ENCODE measurements around the gene CCNH. TPM values are rescaled to one million over a fixed set of nuclear protein-coding genes. Genes with fewer than 3 reads are reported as not detected.
A peak's percentile ranks its signal among the peaks of the same experiment; 100 is the strongest.

The CCNH gene
- 67.4 and 84.6 TPM in 2 replicates for total RNA-seq (ENCODE audit: low replicate concordance)

DNA sequence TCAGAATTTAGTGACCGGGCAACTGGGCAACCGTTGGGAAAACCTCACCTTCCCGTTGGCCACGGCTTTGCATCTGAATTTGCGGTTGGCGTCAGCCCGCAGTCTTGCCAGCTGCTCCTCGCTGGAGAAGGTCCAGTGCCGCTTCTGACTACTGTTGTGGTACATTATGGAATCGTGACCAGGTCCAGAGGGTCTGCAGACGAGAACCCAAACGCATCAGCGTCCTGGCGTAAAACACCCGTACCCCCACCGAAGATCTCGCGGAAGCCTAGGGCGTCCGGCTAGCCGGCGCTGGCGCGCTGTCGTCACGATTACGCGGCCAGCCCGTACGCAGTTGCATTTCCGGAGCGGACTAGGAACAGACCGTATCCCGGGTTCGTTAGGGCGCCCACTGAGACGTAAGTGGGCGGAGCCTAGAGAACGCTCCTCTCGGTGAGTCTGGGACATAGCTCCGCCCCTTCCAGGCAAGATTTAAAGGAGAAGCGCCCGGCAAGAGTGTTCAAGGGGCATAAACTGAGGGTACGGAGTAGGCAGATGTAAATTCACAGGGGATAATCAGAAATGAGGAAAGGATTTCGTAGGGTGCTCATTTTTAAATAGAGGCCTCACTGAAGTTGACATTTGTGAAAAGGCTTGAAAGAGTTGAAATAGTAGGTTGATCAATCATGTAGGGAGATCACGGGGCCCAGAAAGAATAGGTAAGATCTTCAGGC is at the start of gene CCNH:
TSS of gene CCNH (minus strand) at position 301 of the 713 bp plus-strand sequence. CDS start at position 165, 136 bp downstream.
- peak; percentile 98 for DNase-seq (ENCODE audit: low read depth)
- peak within 1 kb of the TSS; percentile 98 for H3K4me3 ChIP-seq (ENCODE audit: low read depth, low read length)
- TF ChIP-seq, protein P1, sequence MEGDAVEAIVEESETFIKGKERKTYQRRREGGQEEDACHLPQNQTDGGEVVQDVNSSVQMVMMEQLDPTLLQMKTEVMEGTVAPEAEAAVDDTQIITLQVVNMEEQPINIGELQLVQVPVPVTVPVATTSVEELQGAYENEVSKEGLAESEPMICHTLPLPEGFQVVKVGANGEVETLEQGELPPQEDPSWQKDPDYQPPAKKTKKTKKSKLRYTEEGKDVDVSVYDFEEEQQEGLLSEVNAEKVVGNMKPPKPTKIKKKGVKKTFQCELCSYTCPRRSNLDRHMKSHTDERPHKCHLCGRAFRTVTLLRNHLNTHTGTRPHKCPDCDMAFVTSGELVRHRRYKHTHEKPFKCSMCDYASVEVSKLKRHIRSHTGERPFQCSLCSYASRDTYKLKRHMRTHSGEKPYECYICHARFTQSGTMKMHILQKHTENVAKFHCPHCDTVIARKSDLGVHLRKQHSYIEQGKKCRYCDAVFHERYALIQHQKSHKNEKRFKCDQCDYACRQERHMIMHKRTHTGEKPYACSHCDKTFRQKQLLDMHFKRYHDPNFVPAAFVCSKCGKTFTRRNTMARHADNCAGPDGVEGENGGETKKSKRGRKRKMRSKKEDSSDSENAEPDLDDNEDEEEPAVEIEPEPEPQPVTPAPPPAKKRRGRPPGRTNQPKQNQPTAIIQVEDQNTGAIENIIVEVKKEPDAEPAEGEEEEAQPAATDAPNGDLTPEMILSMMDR (IDR thresholded peaks at IDR 0.05; ENCODE audit: insufficient read depth, low read length): no peak

DNA sequence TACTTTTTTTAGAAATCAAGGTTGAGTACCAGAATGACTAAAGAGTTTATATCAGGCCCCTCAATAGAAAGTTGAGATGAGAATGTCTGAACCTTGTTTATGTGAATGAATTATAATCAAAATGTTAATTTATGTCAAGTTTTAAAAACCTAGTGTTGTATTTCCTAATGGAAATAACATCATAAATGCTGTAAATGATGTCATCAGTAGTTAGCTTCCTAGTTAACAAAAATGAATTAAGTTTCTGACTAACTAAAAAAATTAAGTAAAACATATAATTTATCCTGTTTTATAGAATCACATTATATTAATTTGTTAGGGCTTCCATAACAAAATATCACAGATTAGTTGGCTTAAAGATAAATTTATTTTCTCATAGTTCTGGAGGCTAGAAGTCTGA is 45.0 kb upstream of the CCNH start:
- no peak for DNase-seq (ENCODE audit: low read depth)
- TF ChIP-seq, protein P1 (IDR thresholded peaks at IDR 0.05; ENCODE audit: insufficient read depth, low read length): no peak
- no peak overlapping the region for H3K4me3 ChIP-seq (ENCODE audit: low read depth, low read length)

DNA sequence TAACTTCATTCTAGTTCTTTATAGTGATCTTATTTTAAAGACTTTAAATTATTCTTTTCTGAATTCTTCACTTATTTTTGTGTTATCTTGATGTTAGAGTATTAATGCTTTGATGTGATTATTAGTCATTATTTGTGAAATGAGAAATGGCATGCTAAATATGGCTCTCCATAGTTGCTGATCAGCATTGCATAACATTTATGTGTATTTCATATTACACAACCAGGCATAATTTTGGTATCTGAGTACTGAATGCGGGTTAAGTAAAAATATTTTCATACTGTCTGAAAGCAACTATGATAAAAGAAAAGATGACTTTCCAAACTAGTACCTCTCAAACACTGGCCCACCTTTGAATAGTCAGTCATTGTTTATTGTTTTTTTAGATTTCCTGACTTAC is 41.1 kb upstream of the CCNH start:
- TF ChIP-seq, protein P1 (IDR thresholded peaks at IDR 0.05; ENCODE audit: insufficient read depth, low read length): no peak
- no peak overlapping the region for H3K4me3 ChIP-seq (ENCODE audit: low read depth, low read length)
- DNase-seq (ENCODE audit: low read depth): no peak

DNA sequence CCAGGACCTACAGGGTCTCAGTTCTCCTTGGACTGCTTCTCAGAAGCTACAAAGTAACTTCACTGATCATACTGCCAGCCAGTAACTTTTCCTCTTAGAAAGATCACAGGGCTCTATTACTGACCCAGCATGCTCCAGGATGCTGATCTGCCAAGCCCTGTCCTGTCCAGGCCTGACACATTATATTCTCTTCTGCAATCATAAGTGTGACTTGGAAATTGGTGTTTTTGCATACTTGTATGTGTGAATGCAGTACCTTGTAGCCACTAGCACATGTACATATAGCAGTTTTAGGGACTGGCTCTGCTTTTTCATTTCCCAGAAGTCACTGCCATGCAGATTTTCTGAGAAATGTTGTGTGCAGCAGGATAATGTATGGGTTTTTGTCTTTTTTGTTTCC is 40.1 kb upstream of the CCNH start:
- no peak for DNase-seq (ENCODE audit: low read depth)
- H3K4me3 ChIP-seq (ENCODE audit: low read depth, low read length): no peak overlapping the region
- TF ChIP-seq, protein P1 (IDR thresholded peaks at IDR 0.05; ENCODE audit: insufficient read depth, low read length): no peak

DNA sequence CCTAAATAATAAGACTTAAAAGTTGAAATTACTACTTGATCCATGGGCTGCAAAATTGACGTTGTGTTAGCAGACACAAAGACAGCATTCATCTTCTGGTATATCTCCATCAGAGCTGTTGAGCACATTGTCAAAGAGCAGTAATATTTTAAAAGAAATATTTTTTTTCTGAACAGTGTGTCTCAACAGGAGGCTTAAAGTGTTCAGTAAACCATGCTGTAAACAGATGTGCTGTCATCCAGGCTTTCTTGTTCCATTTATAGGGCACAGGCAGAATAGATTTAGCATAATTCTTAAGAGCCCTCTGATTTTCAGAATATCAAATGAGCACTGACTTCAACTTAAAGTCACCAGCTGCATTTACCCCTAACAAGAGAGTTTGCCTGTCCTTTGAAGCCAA is 29.7 kb upstream of the CCNH start:
- TF ChIP-seq, protein P1 (IDR thresholded peaks at IDR 0.05; ENCODE audit: insufficient read depth, low read length): no peak
- DNase-seq (ENCODE audit: low read depth): no peak
- H3K4me3 ChIP-seq (ENCODE audit: low read depth, low read length): no peak overlapping the region

DNA sequence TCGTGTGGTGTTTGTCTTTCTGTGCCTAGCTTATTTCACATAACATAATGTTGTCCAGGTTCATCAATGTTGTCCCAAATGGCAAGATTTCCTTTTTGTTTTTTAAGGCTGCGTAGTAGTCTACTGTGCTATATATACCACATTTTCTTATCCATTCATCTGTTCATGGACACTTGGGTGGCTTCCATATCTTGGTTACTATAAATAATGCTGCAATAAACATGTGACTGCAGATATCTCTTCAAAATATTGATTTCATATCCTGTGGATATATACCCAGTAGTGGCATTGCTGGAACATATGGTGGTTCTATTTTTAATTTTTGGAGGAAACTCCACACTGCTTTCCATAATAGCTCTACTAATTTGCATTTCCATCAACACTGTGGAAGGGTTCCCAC is 25.5 kb upstream of the CCNH start:
- TF ChIP-seq, protein P1 (IDR thresholded peaks at IDR 0.05; ENCODE audit: insufficient read depth, low read length): no peak
- H3K4me3 ChIP-seq (ENCODE audit: low read depth, low read length): no peak overlapping the region
- DNase-seq (ENCODE audit: low read depth): no peak

DNA sequence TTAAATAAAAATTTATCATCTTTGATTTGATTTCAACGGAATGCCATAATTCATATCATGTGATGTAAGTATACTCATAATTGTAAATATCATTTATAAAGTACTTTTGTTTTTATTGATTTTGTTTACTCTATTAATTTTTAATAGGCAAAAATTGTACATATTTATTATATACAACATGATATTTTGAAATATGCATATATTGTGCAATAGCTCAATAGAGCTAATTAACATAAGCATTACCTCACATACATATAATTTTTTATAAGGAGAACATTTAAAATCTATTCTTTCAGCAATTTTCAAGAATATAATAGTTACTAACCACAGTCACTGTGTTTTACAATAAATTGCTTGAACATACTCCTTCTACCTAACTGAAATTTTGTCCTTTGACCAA is 25.0 kb upstream of the CCNH start:
- DNase-seq (ENCODE audit: low read depth): no peak
- TF ChIP-seq, protein P1 (IDR thresholded peaks at IDR 0.05; ENCODE audit: insufficient read depth, low read length): no peak
- no peak overlapping the region for H3K4me3 ChIP-seq (ENCODE audit: low read depth, low read length)
